Measurements from ENCODE around the gene COL17A1.

Gene COL17A1

GRCh38 chr10:104046651-104047050 lies 39.0 kb downstream of the COL17A1 start:
- DNase-seq = no peak

- DNase-seq = no peak
Observed at GRCh38 chr10:104045151-104046089, 40.3 kb downstream of the COL17A1 start.

- no peak for DNase-seq
Observed at GRCh38 chr10:104043854-104044253, 41.8 kb downstream of the COL17A1 start.

- DNase-seq = no peak
Observed at GRCh38 chr10:104043185-104043830, 42.4 kb downstream of the COL17A1 start.

GRCh38 chr10:104041891-104042535 lies 43.7 kb downstream of the COL17A1 start:
- DNase-seq = no peak

GRCh38 chr10:104040862-104041789 lies 44.6 kb downstream of the COL17A1 start:
- no peak for DNase-seq

GRCh38 chr10:104040382-104040781 lies 45.3 kb downstream of the COL17A1 start:
- no peak for DNase-seq

- DNase-seq = no peak
Observed at GRCh38 chr10:104038958-104039752, 46.5 kb downstream of the COL17A1 start.

- no peak for DNase-seq
Observed at GRCh38 chr10:104038537-104038936, 47.1 kb downstream of the COL17A1 start.

GRCh38 chr10:104037261-104037951 lies 48.3 kb downstream of the COL17A1 start:
- no peak for DNase-seq

GRCh38 chr10:104036518-104037260 lies 49.0 kb downstream of the COL17A1 start:
- DNase-seq = no peak

GRCh38 chr10:104036069-104036384 lies 49.7 kb downstream of the COL17A1 start:
- no peak for DNase-seq

GRCh38 chr10:104035194-104036068 lies 50.2 kb downstream of the COL17A1 start:
- DNase-seq = no peak

- DNase-seq = no peak
Observed at GRCh38 chr10:104034401-104035193, 51.1 kb downstream of the COL17A1 start.

GRCh38 chr10:104033966-104034365 lies 51.7 kb downstream of the COL17A1 start:
- DNase-seq = no peak

GRCh38 chr10:104033401-104033930 lies 52.2 kb downstream of the COL17A1 start:
- no peak for DNase-seq

- DNase-seq = no peak
Observed at GRCh38 chr10:104032144-104032775, 53.4 kb downstream of the COL17A1 start.

- DNase-seq = no peak
Observed at GRCh38 chr10:104031631-104032030, 54.0 kb downstream of the COL17A1 start.

Data from NCI-H774 (cell line).